IMR-90 (cell line): ENCODE measurements around the gene PLXNA1. TPM values are rescaled to one million over a fixed set of nuclear protein-coding genes. Genes with fewer than 3 reads are reported as not detected.

Experiments
- ATAC-seq: fragments of 200-7000 bp; cut with Tn5 transposase; 2 replicates; pipeline ENCODE4 v1.9.1; 2020; ENCODE audit warnings: low read depth, mild to moderate bottlenecking, moderate library complexity
- BruUV-seq: library from RNA; stranded (reverse); fragments of 400-500 nt; replicated peaks from 2 replicates; lab custom pipeline; 2021; lab: Mats Ljungman, UMichigan
- CTCF ChIA-PET: fragments of 300-600 bp; formaldehyde crosslinking; extraction: SDS; loops from one replicate; lab custom pipeline; 2021; ENCODE audit warnings: antibody characterized with exemption; lab: Yijun Ruan, JAX
- POLR2A ChIA-PET: fragments of 300-600 bp; sonication (Branson Sonifier 250); formaldehyde crosslinking; loops from one replicate; lab custom pipeline; 2022; ENCODE audit warnings: antibody characterized with exemption; ENCODE audit not compliant: unreplicated experiment; lab: Charles Lee
- DNase-seq: peaks from one replicate; pipeline ENCODE4 v3.0.0; 2013
- H2AFZ ChIP-seq: replicated peaks from 2 replicates; pipeline ENCODE3; 2013; ENCODE audit warnings: low read length, mild to moderate bottlenecking; ENCODE audit not compliant: poor library complexity
- H2AK5ac ChIP-seq: 2 replicates; pipeline ENCODE4 v1.6.1; 2013; ENCODE audit warnings: low read depth, low read length, inconsistent platforms
- H2AK9ac ChIP-seq: replicated peaks from 2 replicates; pipeline ENCODE3; 2013; ENCODE audit warnings: mild to moderate bottlenecking, low read depth, low read length, moderate library complexity; ENCODE audit not compliant: poor library complexity
- H2BK120ac ChIP-seq: 2 replicates; pipeline ENCODE4 v1.6.1; 2013; ENCODE audit warnings: low read depth, low read length, inconsistent platforms
- H2BK15ac ChIP-seq: 3 replicates; pipeline ENCODE4 v1.6.1; 2013; ENCODE audit warnings: low read depth, low read length, inconsistent platforms
- H2BK20ac ChIP-seq: 2 replicates; pipeline ENCODE4 v1.6.1; 2013; ENCODE audit warnings: low read depth, mild to moderate bottlenecking, inconsistent platforms, low read length, moderate library complexity
- H2BK5ac ChIP-seq: 2 replicates; pipeline ENCODE4 v1.6.1; 2013; ENCODE audit warnings: mild to moderate bottlenecking, low read depth, low read length, inconsistent platforms; ENCODE audit not compliant: poor library complexity, severe bottlenecking
- H3K14ac ChIP-seq: replicated peaks from 2 replicates; pipeline ENCODE4 v1.6.1; 2013; ENCODE audit warnings: low read depth, low read length, inconsistent platforms
- H3K18ac ChIP-seq: 2 replicates; pipeline ENCODE4 v1.6.1; 2013; ENCODE audit warnings: low read depth, low read length, control low read depth
- H3K23ac ChIP-seq: 2 replicates; pipeline ENCODE4 v1.6.1; 2013; ENCODE audit warnings: low read depth, low read length, inconsistent platforms
- H3K27ac ChIP-seq: 2 replicates; pipeline ENCODE4 v1.5.1; 2013; ENCODE audit warnings: mild to moderate bottlenecking, control low read depth, low read length; ENCODE audit not compliant: insufficient read depth
- H3K27me3 ChIP-seq: 2 replicates; pipeline ENCODE4 v1.6.1; 2013; ENCODE audit warnings: low read length; ENCODE audit not compliant: control insufficient read depth, insufficient read depth
- H3K36me3 ChIP-seq: 2 replicates; pipeline ENCODE4 v1.6.1; 2013; ENCODE audit warnings: low read length, mixed read lengths; ENCODE audit not compliant: control insufficient read depth, insufficient read depth
- H3K4ac ChIP-seq: 2 replicates; pipeline ENCODE4 v1.6.1; 2013; ENCODE audit warnings: low read depth, low read length, inconsistent platforms
- H3K4me1 ChIP-seq: 2 replicates; pipeline ENCODE4 v1.6.1; 2013; ENCODE audit warnings: low read length, mixed read lengths; ENCODE audit not compliant: control insufficient read depth, insufficient read depth
- H3K4me2 ChIP-seq: 2 replicates; pipeline ENCODE4 v1.6.1; 2013; ENCODE audit warnings: low read depth, mild to moderate bottlenecking, control low read depth, low read length, moderate library complexity
- H3K4me3 ChIP-seq: 2 replicates; pipeline ENCODE4 v1.5.1; 2013; ENCODE audit warnings: low read depth, mild to moderate bottlenecking, control low read depth, low read length, moderate library complexity; ENCODE audit not compliant: insufficient read depth
- H3K56ac ChIP-seq: 2 replicates; pipeline ENCODE4 v1.6.1; 2013; ENCODE audit warnings: low read length, inconsistent platforms; ENCODE audit not compliant: insufficient read depth; ENCODE audit errors: extremely low read depth
- H3K79me1 ChIP-seq, 2 experiments: 2 replicates each; pipeline ENCODE4 v1.6.1; 2013; ENCODE audit warnings: low read length in 2 of 2, inconsistent platforms in 1 of 2, low read depth in 1 of 2
- H3K9ac ChIP-seq: 2 replicates; pipeline ENCODE4 v1.6.1; 2013; ENCODE audit warnings: low read depth, low read length, control low read depth
- H3K9me1 ChIP-seq: 2 replicates; pipeline ENCODE4 v1.6.1; 2013; ENCODE audit warnings: low read length, inconsistent platforms; ENCODE audit not compliant: insufficient read depth
- H3K9me3 ChIP-seq: 2 replicates; pipeline ENCODE4 v1.6.1; 2013; ENCODE audit warnings: low read length; ENCODE audit not compliant: control insufficient read depth, insufficient read depth
- H4K20me1 ChIP-seq: 2 replicates; pipeline ENCODE4 v1.6.1; 2013; ENCODE audit warnings: low read length, inconsistent platforms; ENCODE audit not compliant: insufficient read depth
- H4K5ac ChIP-seq: 2 replicates; pipeline ENCODE4 v1.6.1; 2013; ENCODE audit warnings: mild to moderate bottlenecking, low read depth, low read length, control low read depth
- H4K8ac ChIP-seq, 2 experiments: 2 replicates each; pipeline ENCODE4 v1.6.1; 2013; ENCODE audit warnings: low read depth in 2 of 2, low read length in 2 of 2, control low read depth in 1 of 2, inconsistent platforms in 1 of 2
- H4K91ac ChIP-seq: 2 replicates; pipeline ENCODE4 v1.6.1; 2013; ENCODE audit warnings: low read depth, low read length, inconsistent platforms; ENCODE audit not compliant: insufficient read depth
- BHLHE40 ChIP-seq: fragments of 150-350 bp; IDR thresholded peaks from 2 replicates; pipeline ENCODE4 v1.6.1; 2016; ENCODE audit warnings: mild to moderate bottlenecking, low read depth, low read length
- CEBPB ChIP-seq: IDR thresholded peaks from 2 replicates; pipeline ENCODE4 v1.6.1; 2012; ENCODE audit warnings: low read depth, low read length, improper control_type of control experiment
- CHD1 ChIP-seq: IDR thresholded peaks from 2 replicates; pipeline ENCODE4 v1.6.1; 2012; ENCODE audit warnings: low read depth, low read length, improper control_type of control experiment
- CTCF ChIP-seq: conservative IDR thresholded peaks from 2 replicates; pipeline ENCODE4 v1.5.1; 2012; ENCODE audit warnings: mild to moderate bottlenecking, low read depth, low read length, improper control_type of control experiment
- ELK1 ChIP-seq: fragments of 150-350 bp; IDR thresholded peaks from 2 replicates; pipeline ENCODE4 v1.6.1; 2016; ENCODE audit warnings: low read depth, mild to moderate bottlenecking, low read length, moderate library complexity, borderline replicate concordance
- FOS ChIP-seq: fragments of 150-350 bp; IDR thresholded peaks from 2 replicates; pipeline ENCODE4 v1.6.1; 2016; ENCODE audit warnings: low read depth, low read length
- MAFK ChIP-seq: IDR thresholded peaks from 2 replicates; pipeline ENCODE4 v1.6.1; 2012; ENCODE audit warnings: low read depth, low read length, improper control_type of control experiment
- MAZ ChIP-seq: IDR thresholded peaks from 2 replicates; pipeline ENCODE4 v1.6.1; 2012; ENCODE audit warnings: low read depth, mild to moderate bottlenecking, low read length, improper control_type of control experiment, moderate library complexity, borderline replicate concordance
- MXI1 ChIP-seq: IDR thresholded peaks from 2 replicates; pipeline ENCODE4 v1.6.1; 2012; ENCODE audit warnings: low read depth, mild to moderate bottlenecking, low read length, moderate library complexity, borderline replicate concordance
- NFE2L2 ChIP-seq: fragments of 150-350 bp; IDR thresholded peaks from 2 replicates; pipeline ENCODE4 v1.6.1; 2016; ENCODE audit warnings: low read depth, mild to moderate bottlenecking, low read length
- RCOR1 ChIP-seq: IDR thresholded peaks from 2 replicates; pipeline ENCODE4 v1.6.1; 2012; ENCODE audit warnings: mild to moderate bottlenecking, low read length, improper control_type of control experiment; ENCODE audit not compliant: insufficient replicate concordance
- RFX5 ChIP-seq: IDR thresholded peaks from 2 replicates; pipeline ENCODE4 v1.8.0; 2012; ENCODE audit warnings: low read depth, mild to moderate bottlenecking, low read length, moderate library complexity
- SMC3 ChIP-seq: fragments of 150-350 bp; IDR thresholded peaks from 2 replicates; pipeline ENCODE4 v1.6.1; 2016; ENCODE audit warnings: low read depth, mild to moderate bottlenecking, antibody characterized with exemption, low read length, moderate library complexity
- USF2 ChIP-seq: fragments of 150-350 bp; IDR thresholded peaks from 2 replicates; pipeline ENCODE4 v1.6.1; 2017; ENCODE audit warnings: mild to moderate bottlenecking, antibody characterized with exemption, low read length, low read depth
- WGBS, 2 experiments: methylation state at CpG; one replicate each; pipeline versions ENCODE4 v1.1.5 to v1.1.7; 2013; ENCODE audit warnings: missing lambda C conversion rate in 2 of 2; ENCODE audit not compliant: insufficient read length in 1 of 2; ENCODE audit errors: extremely low coverage in 2 of 2; 5-methylcytosine and 5-hydroxymethylcytosine counted together
- dilution Hi-C: fragments of 300-500 bp; cut with HindIII; formaldehyde crosslinking; loops from one replicate; pipeline ENCODE4 v1.14.3; 2018; ENCODE audit warnings: low sequenced_read_pairs; ENCODE audit not compliant: unreplicated experiment
- in situ Hi-C: fragments of 300-500 bp; cut with MboI; formaldehyde crosslinking; loops from 3 replicates; pipeline ENCODE4 v1.14.3; 2019; ENCODE audit warnings: low sequenced_read_pairs, inconsistent platforms, mixed read lengths
- intact Hi-C: fragments of 100-400 bp; cut with micrococcal nuclease; formaldehyde crosslinking; loops from 2 replicates; pipeline ENCODE4 v1.10.0; 2022
- polyA plus RNA-seq, 3 experiments: library from polyadenylated mRNA; depleted of rRNA; stranded (reverse); fragments of >200 nt; gene quantifications; 2 replicates each; pipeline ENCODE4 v1.2.3, GENCODE V29; 2012; ENCODE audit warnings: low replicate concordance in 1 of 3
- total RNA-seq: library from RNA; depleted of rRNA; stranded (reverse); fragments of >200 nt; gene quantifications from 2 replicates; pipeline ENCODE4 v1.2.3, GENCODE V29; 2012

Gene PLXNA1
- total and polyA plus RNA-seq, 2 of the 4 experiments (the other 2 are of a cell fraction): 13.6 to 49.4 TPM

GRCh38 chr3:127025456-127025855, 42.5 kb downstream of the PLXNA1 start:
- POLR2A ChIA-PET: no interaction called here
- no peak overlapping the region for H2BK120ac ChIP-seq
- no peak overlapping the region for H2BK20ac ChIP-seq
- H3K79me1 ChIP-seq: no peaks in the 10 kb centered on the region
- no peak overlapping the region for H4K5ac ChIP-seq
- no peak overlapping the region for H3K4me2 ChIP-seq
- no TSS peak for BruUV-seq
- peaks cover 75% of the 10 kb centered on the region for H3K36me3 ChIP-seq
- intact Hi-C loops: no loop called here
- no peak overlapping the region for H2AFZ ChIP-seq
- no peak overlapping the region for H3K4ac ChIP-seq
- dilution Hi-C loops: no loop called here
- no peak overlapping the region for H4K8ac ChIP-seq
- no peak overlapping the region for H3K18ac ChIP-seq
- no peak overlapping the region for H3K27ac ChIP-seq
- H2BK5ac ChIP-seq: no peak overlapping the region
- CTCF ChIA-PET: no interaction called here
- no peak overlapping the region for H2AK9ac ChIP-seq
- H4K20me1 ChIP-seq: peaks cover 4% of the 10 kb centered on the region
- in situ Hi-C loops: no loop called here
- no peaks in the 10 kb centered on the region; the same call in 1 of the 2 replicates for H3K9me1 ChIP-seq
- H3K9ac ChIP-seq: no peak overlapping the region
- no peaks in the 10 kb centered on the region for H3K9me3 ChIP-seq
- no peak overlapping the region for H2AK5ac ChIP-seq
- ATAC-seq (no peak), DNase-seq (no peak)
- no peak overlapping the region for H3K56ac ChIP-seq
- H3K4me3 ChIP-seq: no peak overlapping the region
- H3K27me3 ChIP-seq: no peaks in the 10 kb centered on the region
- no peak overlapping the region for H3K23ac ChIP-seq
- WGBS, 2 experiments: 50% methylated on average over 1 of the region's 3 CpGs; no CpG with 5 or more reads in 1 of the 2 experiments
- no peak for TF ChIP-seq NFE2L2
- TF ChIP-seq RCOR1: no peak
- TF ChIP-seq MXI1: no peak
- TF ChIP-seq USF2: no peak
- TF ChIP-seq ELK1: no peak
- TF ChIP-seq CEBPB: no peak
- no peak for TF ChIP-seq CHD1
- TF ChIP-seq CTCF: no peak
- no peak for TF ChIP-seq SMC3
- no peak for TF ChIP-seq RFX5
- TF ChIP-seq FOS: no peak
- no peak for TF ChIP-seq BHLHE40
- TF ChIP-seq MAFK: no peak
- no peak for TF ChIP-seq MAZ
- peaks cover 7% of the 10 kb centered on the region; the same call in 1 of the 2 replicates for H3K4me1 ChIP-seq
- H3K14ac ChIP-seq: no peak overlapping the region
- no peak overlapping the region for H4K91ac ChIP-seq
- H2BK15ac ChIP-seq: no peak overlapping the region
